Measurements from ENCODE around the gene RNF213.
"Not testable (repeated sequence)": the region's sequence is repeated elsewhere in the genome, so short reads cannot be mapped to it uniquely, and the experiment has no call there.

Gene RNF213

GRCh38 chr17:80295146-80295545 is 34.5 kb downstream of the RNF213 start:
- DNase-seq (ENCODE audit: low read depth), result no peak

DNA sequence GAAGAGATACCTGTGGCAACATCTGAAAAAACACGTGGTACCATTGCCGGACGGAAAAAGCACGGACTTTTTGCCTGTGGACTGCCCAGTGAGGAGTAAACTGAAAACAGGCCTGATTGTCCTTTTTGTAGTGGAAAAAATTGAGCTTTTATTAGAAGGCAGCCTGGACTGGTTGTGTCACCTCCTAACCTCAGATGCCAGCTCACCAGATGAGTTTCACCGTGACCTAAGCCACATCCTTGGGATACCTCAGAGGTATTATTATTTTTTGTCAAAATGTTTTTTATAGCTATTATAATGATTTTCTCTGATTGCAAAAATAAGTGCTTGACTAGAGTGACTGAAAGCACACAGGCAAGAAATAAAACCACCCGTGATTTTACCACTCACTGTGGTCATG is 34.9 kb downstream of the RNF213 start:
- DNase-seq (ENCODE audit: low read depth), result no peak

DNA sequence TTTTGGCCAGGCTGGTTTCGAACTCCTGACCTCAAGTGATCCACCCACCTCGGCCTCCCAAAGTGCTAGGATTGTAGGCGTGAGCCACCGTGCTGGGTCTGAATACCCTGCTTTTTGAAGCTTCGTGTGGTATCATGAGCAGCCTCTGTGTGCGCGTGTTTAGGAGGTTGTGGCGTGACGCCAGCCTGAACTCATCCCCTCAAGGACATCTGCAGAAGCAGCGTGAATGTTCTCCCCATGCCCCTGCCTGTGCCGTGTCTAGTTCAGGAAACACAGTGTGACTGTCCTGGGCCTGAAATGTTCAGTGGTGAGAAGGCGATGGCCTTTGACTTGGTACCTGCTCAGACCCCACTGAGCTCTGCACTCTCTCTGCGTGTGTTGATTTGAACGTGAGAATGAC is 35.6 kb downstream of the RNF213 start:
- no peak for DNase-seq (ENCODE audit: low read depth)

- no peak for DNase-seq (ENCODE audit: low read depth)
These were observed 37.4 kb downstream of the RNF213 start for GRCh38 chr17:80297996-80298560.

GRCh38 chr17:80299350-80300100 is 38.9 kb downstream of the RNF213 start:
- DNase-seq (ENCODE audit: low read depth), result not testable (repeated sequence)

- not testable (repeated sequence) for DNase-seq (ENCODE audit: low read depth)
These were observed 40.1 kb downstream of the RNF213 start for GRCh38 chr17:80300756-80301155.

- DNase-seq (ENCODE audit: low read depth), result no peak
These were observed 43.2 kb downstream of the RNF213 start for GRCh38 chr17:80303824-80304223.

GRCh38 chr17:80307994-80308691 is 47.5 kb downstream of the RNF213 start:
- no peak for DNase-seq (ENCODE audit: low read depth)

DNA sequence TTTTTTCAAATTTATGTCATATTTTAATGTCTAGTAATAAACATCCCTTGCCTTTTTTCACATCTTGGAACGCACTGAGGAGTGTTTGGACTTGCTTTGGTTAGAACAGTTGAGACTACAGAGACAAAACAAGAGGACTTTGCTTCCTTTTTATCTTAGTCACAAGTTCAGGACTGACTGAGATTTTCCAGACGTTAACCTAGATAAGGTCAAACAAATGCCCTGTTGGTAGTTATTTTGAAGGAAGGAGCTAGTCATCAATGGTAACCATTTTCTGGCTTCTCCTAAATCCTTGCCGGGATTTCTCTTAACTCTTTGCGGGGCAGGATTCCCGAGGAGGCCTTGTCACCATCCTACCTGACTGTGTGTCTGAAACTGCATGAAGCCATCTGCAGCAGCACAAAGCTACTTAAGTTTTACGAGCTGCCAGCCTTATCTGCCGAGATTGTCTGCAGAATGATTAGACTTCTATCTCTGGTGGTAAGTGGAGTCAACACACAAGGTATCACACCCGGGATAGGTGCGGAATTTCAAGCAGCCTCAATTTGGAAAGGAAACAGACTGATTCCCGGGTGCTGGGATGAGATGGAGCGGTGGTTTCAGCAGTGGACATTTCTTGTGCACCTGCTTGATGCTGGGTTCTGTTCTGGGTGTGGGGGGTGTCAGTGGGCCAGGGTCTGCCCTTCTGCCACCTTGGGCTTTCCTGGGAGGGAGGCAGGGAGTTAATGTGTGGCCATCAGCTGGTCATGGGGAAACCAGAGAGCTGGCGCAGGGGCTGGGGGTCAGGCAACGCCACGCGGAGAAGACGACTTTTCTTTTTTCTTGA is 48.3 kb downstream of the RNF213 start:
- no peak for DNase-seq (ENCODE audit: low read depth)

GRCh38 chr17:80311216-80311827 is 50.7 kb downstream of the RNF213 start:
- no peak for DNase-seq (ENCODE audit: low read depth)

DNA sequence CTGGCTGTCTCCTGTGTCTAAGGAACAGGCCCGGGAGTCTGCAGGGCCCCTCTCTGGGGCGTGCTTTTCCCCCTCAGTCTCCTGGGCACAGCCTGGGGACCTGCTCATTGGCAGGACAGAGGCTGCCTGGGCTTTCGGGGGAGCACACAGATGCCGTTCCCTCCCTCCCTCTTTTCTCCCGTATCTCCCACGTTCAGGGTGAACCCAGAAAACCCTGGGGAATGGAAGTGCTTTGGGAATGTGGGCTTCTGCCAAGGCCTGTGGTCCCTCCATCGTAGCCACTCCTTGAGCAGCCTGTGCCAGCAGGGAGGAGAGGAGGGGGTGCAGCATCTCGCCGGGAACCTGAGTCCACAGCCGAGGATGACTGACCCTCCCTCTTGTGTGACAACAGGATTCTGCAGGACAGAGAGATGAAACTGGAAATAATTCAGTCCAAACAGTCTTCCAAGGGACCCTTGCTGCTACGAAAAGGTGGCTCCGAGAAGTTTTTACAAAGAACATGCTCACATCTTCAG is 52.0 kb downstream of the RNF213 start:
- DNase-seq (ENCODE audit: low read depth), result no peak

- DNase-seq (ENCODE audit: low read depth), result no peak
These were observed 52.6 kb downstream of the RNF213 start for GRCh38 chr17:80313160-80313829.

- DNase-seq (ENCODE audit: low read depth), result not testable (repeated sequence)
These were observed 53.3 kb downstream of the RNF213 start for GRCh38 chr17:80313946-80314345.

DNA sequence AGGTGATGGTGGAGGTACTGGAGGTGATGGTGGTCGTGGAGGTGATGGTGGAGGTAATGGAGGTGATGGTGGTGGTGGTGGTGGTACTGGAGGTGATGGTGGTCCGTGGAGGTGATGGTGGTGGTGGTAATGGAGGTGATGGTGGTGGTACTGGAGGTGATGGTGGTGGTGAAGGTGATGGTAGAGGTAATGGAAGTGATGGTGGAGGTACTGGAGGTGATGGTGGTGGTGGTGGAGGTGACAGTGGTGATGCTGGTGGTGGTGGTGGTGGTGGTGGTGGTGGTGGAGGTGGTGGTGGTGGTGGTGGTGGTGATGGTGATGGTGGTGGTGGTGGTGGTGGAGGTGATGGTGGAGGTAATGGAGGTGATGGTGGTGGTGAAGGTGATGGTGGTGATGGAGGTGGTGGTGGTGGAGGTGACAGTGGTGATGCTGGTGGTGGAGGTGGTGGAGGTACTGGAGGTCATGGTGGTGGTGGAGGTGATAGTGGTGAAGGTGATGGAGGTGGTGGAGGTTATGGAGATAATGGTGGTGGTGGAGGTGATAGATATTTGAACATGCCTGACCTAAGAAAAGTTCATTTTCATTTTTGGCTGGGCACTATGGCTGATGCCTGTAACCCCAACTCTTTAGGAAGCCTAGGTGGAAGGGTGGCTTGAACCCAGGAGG is 55.0 kb downstream of the RNF213 start:
- no peak for DNase-seq (ENCODE audit: low read depth)

GRCh38 chr17:80316431-80316830 is 55.8 kb downstream of the RNF213 start:
- no peak for DNase-seq (ENCODE audit: low read depth)

DNA sequence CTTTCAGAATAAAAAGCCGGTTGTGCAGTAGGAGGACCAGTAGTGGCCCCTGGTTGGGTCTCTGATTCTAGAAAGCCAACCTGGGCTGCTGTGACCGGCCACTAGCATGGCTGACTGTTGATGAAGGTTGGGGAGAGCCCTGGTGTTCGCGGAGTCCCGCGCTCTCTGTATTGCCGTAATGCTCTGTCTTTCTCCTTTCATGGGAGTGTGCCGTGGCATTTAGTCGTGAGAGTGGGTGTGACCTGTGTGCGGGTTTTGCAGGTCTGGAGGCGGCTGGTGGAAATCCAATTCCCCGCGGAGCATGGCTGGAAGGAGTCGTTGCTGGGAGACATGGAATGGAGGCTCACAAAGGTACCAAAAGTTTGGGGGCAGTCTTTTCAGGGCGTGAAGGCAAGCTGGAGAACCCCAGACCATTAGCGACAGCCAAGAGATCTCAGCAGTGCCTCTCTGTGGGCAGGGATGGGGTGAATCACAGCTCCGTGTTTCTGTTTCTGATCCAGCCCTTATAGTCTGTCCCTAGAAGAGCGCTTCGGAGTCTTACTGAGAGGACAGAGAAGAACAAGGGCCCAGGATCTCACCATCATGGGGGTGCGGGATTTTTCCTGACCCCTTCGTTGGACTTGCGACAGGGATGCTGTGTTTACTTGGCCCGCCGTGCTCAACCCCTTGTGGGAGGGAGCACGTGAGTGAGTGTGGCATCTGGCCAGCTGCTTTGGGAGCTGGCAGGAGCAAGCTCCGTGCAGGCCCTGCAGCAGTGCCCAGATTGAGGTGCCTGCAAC is 56.5 kb downstream of the RNF213 start:
- no peak for DNase-seq (ENCODE audit: low read depth)

- DNase-seq (ENCODE audit: low read depth), result no peak
These were observed 57.0 kb downstream of the RNF213 start for GRCh38 chr17:80317706-80317980.

DNA sequence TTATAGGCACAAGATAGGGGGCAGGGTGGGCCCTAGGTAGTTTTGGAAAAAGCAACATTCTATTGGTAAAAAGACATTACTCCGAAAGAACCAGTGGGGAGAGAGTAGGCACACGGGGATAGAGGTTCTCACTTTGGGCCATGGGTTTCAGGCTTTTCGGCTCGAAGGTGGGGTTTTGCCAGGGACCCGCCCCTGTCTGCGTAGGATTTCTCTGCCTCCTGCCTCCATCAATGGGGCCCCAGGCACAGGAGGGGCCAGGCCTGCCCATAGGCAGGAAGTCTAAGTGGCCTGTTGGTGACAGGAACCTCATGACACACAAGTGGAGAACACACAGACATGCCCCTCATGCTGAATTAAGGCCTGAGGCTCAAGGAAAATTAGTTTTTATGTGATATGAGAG is 57.5 kb downstream of the RNF213 start:
- no peak for DNase-seq (ENCODE audit: low read depth)

DNA sequence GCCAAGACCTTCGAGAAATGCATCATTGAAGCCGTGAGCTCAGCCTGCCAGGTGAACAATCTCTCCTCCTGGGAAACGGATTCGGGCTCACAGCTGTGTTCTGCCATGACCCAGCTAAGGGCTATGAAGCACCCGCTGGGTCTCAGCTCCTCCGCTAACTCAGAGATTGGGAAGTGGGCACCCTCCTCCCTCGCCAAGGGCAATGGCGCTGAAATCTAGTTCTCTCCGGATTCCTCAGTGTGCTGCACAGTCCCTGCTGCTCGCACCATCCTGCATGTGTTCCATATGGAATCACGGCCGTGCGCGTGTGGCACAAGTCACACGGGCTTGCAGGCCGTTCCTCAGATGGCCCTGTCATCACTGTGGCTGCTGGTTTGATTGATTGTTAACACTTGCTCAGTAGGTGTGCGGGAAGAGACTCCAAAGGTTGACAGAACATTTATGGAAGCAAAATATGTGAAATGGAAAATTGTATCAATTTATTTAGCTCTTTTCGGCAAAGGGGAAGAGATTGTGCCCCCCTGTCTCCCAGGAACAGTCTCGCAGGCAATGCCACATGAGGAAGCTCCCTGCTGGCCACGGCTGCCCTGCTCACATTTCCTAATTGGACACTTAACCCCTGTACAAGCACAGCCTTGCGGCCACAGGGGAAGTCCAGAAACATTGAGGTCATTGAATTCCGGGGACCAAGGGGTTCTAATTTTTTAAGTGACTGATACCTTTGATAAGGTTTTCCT is 58.8 kb downstream of the RNF213 start:
- DNase-seq (ENCODE audit: low read depth), result no peak

DNA sequence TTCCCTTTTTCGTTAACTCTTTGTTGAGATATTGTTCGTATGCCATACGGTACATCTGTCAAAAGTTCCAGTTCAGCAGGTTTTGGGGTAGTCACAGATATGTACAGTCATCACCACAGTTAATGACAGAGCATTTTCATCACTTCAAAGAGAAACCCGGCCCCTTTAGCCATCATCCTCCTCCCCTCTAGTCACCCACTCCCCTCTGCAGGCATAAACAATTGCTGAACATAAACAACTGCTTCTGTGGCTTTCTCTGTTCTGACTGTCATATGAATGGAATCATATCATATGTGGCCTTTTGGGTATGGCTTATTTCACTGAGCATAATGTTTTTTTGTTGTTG is 59.3 kb downstream of the RNF213 start:
- DNase-seq (ENCODE audit: low read depth), result no peak
